ENCODE results near the gene OR2H2.

GRCh38 chr6:29610540-29610939 lies 25.6 kb downstream of the OR2H2 start:
- TF ChIP-seq MAX (IDR thresholded peaks at IDR 0.05) (no peak), NR3C1 (IDR thresholded peaks at IDR 0.05) (no peak), CTCF (IDR thresholded peaks at IDR 0.05) (no peak), JUNB (IDR thresholded peaks at IDR 0.05) (no peak), POLR2A (IDR thresholded peaks at IDR 0.05; ENCODE audit: low read length) (no peak), E2F6 (IDR thresholded peaks at IDR 0.05; ENCODE audit: borderline replicate concordance, low read depth) (no peak), CHD2 (IDR thresholded peaks at IDR 0.05; ENCODE audit: low read length, partially characterized antibody) (no peak), EHMT2 (IDR thresholded peaks at IDR 0.05; ENCODE audit: low read depth) (no peak), CEBPB (IDR thresholded peaks at IDR 0.05) (no peak), PBX3 (IDR thresholded peaks at IDR 0.05) (no peak)

Measured in A549 (cell line).